Breast epithelium (tissue), 3 donors: ENCODE measurements around the gene NR5A2.

Source experiments
- POLR2AphosphoS5 ChIP-seq, 3 donors: sonication (generic); formaldehyde crosslinking; IDR thresholded peaks; one replicate each; pipeline ENCODE4 v1.6.1; 2017; ENCODE audit warnings: antibody characterized with exemption in 3 of 3
- TF ChIP-seq, protein P1 (sequence below), 3 donors: fragments of 450-650 bp; IDR thresholded peaks; one replicate each; pipeline ENCODE4 v1.5.1; 2016 to 2017; ENCODE audit warnings: antibody characterized with exemption in 3 of 3, mild to moderate bottlenecking in 3 of 3, moderate library complexity in 3 of 3

DNA sequence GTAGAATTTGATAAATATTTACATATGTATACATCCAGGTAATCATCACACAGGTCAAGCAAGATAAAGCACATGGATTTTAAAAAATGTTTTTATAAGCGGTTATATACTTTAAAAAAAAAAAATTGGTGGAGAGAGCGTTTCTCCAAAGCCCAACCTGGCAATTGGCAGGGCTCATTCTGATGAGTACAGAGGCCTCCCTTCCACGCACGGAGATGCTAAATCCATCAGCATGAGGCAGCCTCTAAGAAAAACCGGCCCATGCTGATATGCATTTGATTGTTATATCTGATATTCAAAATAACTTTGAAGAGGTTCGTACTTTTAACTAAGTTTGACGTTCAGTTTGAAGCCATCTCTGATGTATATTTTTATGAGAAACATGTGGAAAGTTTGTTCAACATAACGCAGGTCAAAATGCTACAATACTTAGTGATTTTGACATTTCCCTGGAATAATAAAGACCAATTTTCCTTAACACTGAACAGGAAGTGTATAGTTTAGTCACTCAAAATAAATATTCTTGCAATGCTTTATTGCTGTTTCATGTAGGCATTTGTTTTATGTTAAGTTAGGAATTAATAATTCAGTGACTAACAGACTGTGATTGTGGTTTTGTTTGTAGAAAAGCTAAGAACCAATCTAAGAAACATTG is 151.7 kb downstream of the NR5A2 start:
- no peak for TF ChIP-seq POLR2AphosphoS5 (IDR thresholded peaks at IDR 0.05)
- TF ChIP-seq, protein P1, sequence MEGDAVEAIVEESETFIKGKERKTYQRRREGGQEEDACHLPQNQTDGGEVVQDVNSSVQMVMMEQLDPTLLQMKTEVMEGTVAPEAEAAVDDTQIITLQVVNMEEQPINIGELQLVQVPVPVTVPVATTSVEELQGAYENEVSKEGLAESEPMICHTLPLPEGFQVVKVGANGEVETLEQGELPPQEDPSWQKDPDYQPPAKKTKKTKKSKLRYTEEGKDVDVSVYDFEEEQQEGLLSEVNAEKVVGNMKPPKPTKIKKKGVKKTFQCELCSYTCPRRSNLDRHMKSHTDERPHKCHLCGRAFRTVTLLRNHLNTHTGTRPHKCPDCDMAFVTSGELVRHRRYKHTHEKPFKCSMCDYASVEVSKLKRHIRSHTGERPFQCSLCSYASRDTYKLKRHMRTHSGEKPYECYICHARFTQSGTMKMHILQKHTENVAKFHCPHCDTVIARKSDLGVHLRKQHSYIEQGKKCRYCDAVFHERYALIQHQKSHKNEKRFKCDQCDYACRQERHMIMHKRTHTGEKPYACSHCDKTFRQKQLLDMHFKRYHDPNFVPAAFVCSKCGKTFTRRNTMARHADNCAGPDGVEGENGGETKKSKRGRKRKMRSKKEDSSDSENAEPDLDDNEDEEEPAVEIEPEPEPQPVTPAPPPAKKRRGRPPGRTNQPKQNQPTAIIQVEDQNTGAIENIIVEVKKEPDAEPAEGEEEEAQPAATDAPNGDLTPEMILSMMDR (IDR thresholded peaks at IDR 0.05): no peak
